HEK293 (cell line): ENCODE measurements around the gene FILIP1.

ENCODE experiments used
- CTCF ChIA-PET: fragments of 350-600 bp; formaldehyde crosslinking; extraction: SDS; loops from one replicate; lab custom pipeline; 2021; ENCODE audit warnings: antibody characterized with exemption; lab: Yijun Ruan, JAX
- POLR2A ChIA-PET: fragments of 300-600 bp; formaldehyde crosslinking; extraction: SDS; loops from one replicate; lab custom pipeline; 2020; ENCODE audit warnings: antibody characterized with exemption, inconsistent platforms; lab: Yijun Ruan, JAX
- H3K27ac ChIP-seq: fragments of 200-500 bp; sonication (Bioruptor generic); 2 replicates; pipeline ENCODE4 v1.5.1; 2014; ENCODE audit warnings: low read depth, low read length, control low read depth, inconsistent platforms; ENCODE audit errors: extremely low read depth
- H3K36me3 ChIP-seq, 2 experiments: fragments of 200-500 bp in 1 of 2; sonication (Bioruptor generic) in 1 of 2; 1 replicate in 1 of 2; 2 replicates in 1 of 2; pipeline ENCODE4 v1.5.1; 2014 to 2017; ENCODE audit warnings: inconsistent platforms in 2 of 2, low read length in 2 of 2; ENCODE audit not compliant: control insufficient read depth in 2 of 2, insufficient read depth in 1 of 2
- H3K4me1 ChIP-seq: fragments of 200-500 bp; sonication (Bioruptor generic); 2 replicates; pipeline ENCODE4 v1.5.1; 2014; ENCODE audit warnings: mild to moderate bottlenecking, low read length, inconsistent platforms; ENCODE audit not compliant: control insufficient read depth, insufficient read depth
- H3K4me3 ChIP-seq: 2 replicates; pipeline ENCODE4 v1.5.1; 2011; ENCODE audit warnings: low read depth, mild to moderate bottlenecking, control low read depth, low read length, moderate library complexity
- H3K9me3 ChIP-seq: fragments of 200-500 bp; sonication (Bioruptor generic); 2 replicates; pipeline ENCODE4 v1.5.1; 2014; ENCODE audit warnings: low read depth, low read length, inconsistent platforms; ENCODE audit not compliant: control insufficient read depth, insufficient read depth
- FEZF1 ChIP-seq: fragments of 450-650 bp; formaldehyde crosslinking; IDR thresholded peaks from 2 replicates; pipeline ENCODE4 v1.5.1; 2016; ENCODE audit warnings: missing biosample characterization, missing genetic modification characterization
- HOXA7 ChIP-seq: sonication (generic); formaldehyde crosslinking; IDR thresholded peaks from 2 replicates; pipeline ENCODE4 v1.8.1; 2022; ENCODE audit warnings: missing genetic modification reagents, borderline replicate concordance
- HOXD13 ChIP-seq: sonication (generic); formaldehyde crosslinking; IDR thresholded peaks from 2 replicates; pipeline ENCODE4 v1.8.0; 2022; ENCODE audit warnings: missing genetic modification reagents, borderline replicate concordance
- KLF9 ChIP-seq: fragments of 450-650 bp; formaldehyde crosslinking; IDR thresholded peaks from 2 replicates; pipeline ENCODE4 v1.5.1; 2016; ENCODE audit warnings: missing biosample characterization, missing genetic modification characterization, low read depth
- PRDM1 ChIP-seq: fragments of 450-650 bp; formaldehyde crosslinking; IDR thresholded peaks from 2 replicates; pipeline ENCODE4; 2016; ENCODE audit warnings: missing biosample characterization, missing genetic modification characterization
- RBAK ChIP-seq: fragments of 450-650 bp; formaldehyde crosslinking; IDR thresholded peaks from 2 replicates; pipeline ENCODE4 v1.5.1; 2016; ENCODE audit warnings: missing biosample characterization, missing genetic modification characterization
- ZNF114 ChIP-seq: fragments of 450-650 bp; formaldehyde crosslinking; IDR thresholded peaks from 2 replicates; pipeline ENCODE4 v1.5.0; 2017; ENCODE audit warnings: missing biosample characterization, missing genetic modification characterization
- ZNF133 ChIP-seq: fragments of 450-650 bp; formaldehyde crosslinking; IDR thresholded peaks from 2 replicates; pipeline ENCODE4 v1.5.1; 2016; ENCODE audit warnings: missing biosample characterization, missing genetic modification characterization
- ZNF341 ChIP-seq: fragments of 450-650 bp; formaldehyde crosslinking; IDR thresholded peaks from 2 replicates; pipeline ENCODE4; 2016; ENCODE audit warnings: low read depth, missing biosample characterization, missing genetic modification characterization
- ZNF350 ChIP-seq: fragments of 450-650 bp; formaldehyde crosslinking; IDR thresholded peaks from 2 replicates; pipeline ENCODE4 v1.5.0; 2017; ENCODE audit warnings: missing biosample characterization, mild to moderate bottlenecking, missing genetic modification characterization
- ZNF354C ChIP-seq: fragments of 450-650 bp; formaldehyde crosslinking; IDR thresholded peaks from 2 replicates; pipeline ENCODE4 v1.5.1; 2016; ENCODE audit warnings: missing biosample characterization, missing genetic modification characterization, low read depth, borderline replicate concordance
- ZNF423 ChIP-seq: fragments of 450-650 bp; formaldehyde crosslinking; IDR thresholded peaks from 2 replicates; pipeline ENCODE4 v1.5.1; 2016; ENCODE audit warnings: missing biosample characterization, missing genetic modification characterization
- ZNF433 ChIP-seq: fragments of 450-650 bp; formaldehyde crosslinking; IDR thresholded peaks from 2 replicates; pipeline ENCODE4 v1.5.1; 2016; ENCODE audit warnings: missing biosample characterization, missing genetic modification characterization, low read depth
- ZNF510 ChIP-seq: fragments of 450-650 bp; formaldehyde crosslinking; IDR thresholded peaks from 2 replicates; pipeline ENCODE4 v1.5.1; 2018; ENCODE audit warnings: mild to moderate bottlenecking, missing genetic modification characterization, missing biosample characterization; ENCODE audit not compliant: insufficient replicate concordance
- ZNF555 ChIP-seq: fragments of 450-650 bp; formaldehyde crosslinking; conservative IDR thresholded peaks from 2 replicates; pipeline ENCODE4 v1.5.1; 2017; ENCODE audit warnings: missing biosample characterization, mild to moderate bottlenecking, missing genetic modification characterization, inconsistent platforms
- ZNF585B ChIP-seq: fragments of 450-650 bp; formaldehyde crosslinking; IDR thresholded peaks from 2 replicates; pipeline ENCODE4 v1.5.1; 2016; ENCODE audit warnings: missing biosample characterization, missing genetic modification characterization
- ZNF621 ChIP-seq: fragments of 450-650 bp; formaldehyde crosslinking; IDR thresholded peaks from 2 replicates; pipeline ENCODE4 v1.5.1; 2017; ENCODE audit warnings: missing biosample characterization, missing genetic modification characterization
- ZNF623 ChIP-seq: fragments of 450-650 bp; formaldehyde crosslinking; IDR thresholded peaks from 2 replicates; pipeline ENCODE4 v1.5.1; 2016; ENCODE audit warnings: missing biosample characterization, missing genetic modification characterization
- ZNF76 ChIP-seq: fragments of 450-650 bp; formaldehyde crosslinking; IDR thresholded peaks from 2 replicates; pipeline ENCODE4; 2016; ENCODE audit warnings: low read depth, missing biosample characterization, missing genetic modification characterization, borderline replicate concordance
- TF ChIP-seq, protein P1 (sequence below): fragments of 450-650 bp; IDR thresholded peaks from 2 replicates; pipeline ENCODE4 v1.5.1; 2018; ENCODE audit warnings: missing biosample characterization, mild to moderate bottlenecking, missing genetic modification characterization
- TF ChIP-seq, protein P2 (sequence below): fragments of 450-650 bp; formaldehyde crosslinking; IDR thresholded peaks from 2 replicates; pipeline ENCODE4 v1.5.1; 2016; ENCODE audit warnings: missing biosample characterization, missing genetic modification characterization
- TF ChIP-seq, protein P3 (sequence below): sonication (generic); formaldehyde crosslinking; IDR thresholded peaks from 2 replicates; pipeline ENCODE4 v1.8.1; 2022; ENCODE audit warnings: mild to moderate bottlenecking, moderate library complexity, missing genetic modification reagents
- TF ChIP-seq, protein P4 (sequence below): fragments of 450-650 bp; formaldehyde crosslinking; IDR thresholded peaks from 2 replicates; pipeline ENCODE4 v1.5.1; 2016; ENCODE audit warnings: missing biosample characterization, missing genetic modification characterization

The FILIP1 gene

DNA sequence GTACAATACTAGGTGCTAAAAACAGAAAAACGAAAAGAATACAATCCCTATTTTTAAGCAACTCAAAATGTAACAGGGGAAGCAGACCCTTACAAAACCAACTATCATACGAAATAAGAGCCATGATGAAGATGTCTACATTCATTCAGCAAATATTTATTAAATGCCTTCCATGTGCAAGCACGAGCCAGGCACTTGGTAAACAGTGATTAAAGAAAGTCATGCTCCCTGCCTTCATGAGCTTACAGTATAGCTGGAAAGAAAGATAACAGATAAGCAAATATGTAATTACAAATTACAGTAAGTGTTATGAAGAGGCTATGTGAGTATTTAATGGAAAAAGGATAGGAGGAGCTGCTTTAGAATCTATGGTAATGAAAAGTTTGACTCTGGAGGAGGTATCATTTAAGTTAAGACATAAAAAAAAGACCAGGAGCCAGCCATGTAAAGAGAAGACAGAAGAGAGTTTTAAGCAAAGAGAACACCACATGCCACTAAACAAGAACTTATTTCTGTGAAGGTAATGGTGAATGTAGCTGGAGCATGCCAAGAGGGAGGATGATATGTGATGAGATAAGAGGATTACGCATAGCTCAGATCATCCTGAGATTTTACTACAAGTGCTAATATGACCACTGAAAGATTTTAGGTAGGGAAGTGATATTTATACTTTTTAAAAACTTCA lies 230.7 kb downstream of the FILIP1 start (continued):
- TF ChIP-seq, protein P1, sequence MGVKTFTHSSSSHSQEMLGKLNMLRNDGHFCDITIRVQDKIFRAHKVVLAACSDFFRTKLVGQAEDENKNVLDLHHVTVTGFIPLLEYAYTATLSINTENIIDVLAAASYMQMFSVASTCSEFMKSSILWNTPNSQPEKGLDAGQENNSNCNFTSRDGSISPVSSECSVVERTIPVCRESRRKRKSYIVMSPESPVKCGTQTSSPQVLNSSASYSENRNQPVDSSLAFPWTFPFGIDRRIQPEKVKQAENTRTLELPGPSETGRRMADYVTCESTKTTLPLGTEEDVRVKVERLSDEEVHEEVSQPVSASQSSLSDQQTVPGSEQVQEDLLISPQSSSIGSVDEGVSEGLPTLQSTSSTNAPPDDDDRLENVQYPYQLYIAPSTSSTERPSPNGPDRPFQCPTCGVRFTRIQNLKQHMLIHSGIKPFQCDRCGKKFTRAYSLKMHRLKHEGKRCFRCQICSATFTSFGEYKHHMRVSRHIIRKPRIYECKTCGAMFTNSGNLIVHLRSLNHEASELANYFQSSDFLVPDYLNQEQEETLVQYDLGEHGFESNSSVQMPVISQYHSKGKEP (tag by site-specific recombination) = no peak
- TF ChIP-seq ZNF341 (tag by site-specific recombination) (no peak), ZNF623 (tag by site-specific recombination) (no peak), HOXA7 (CRISPR knock-in tag) (no peak), ZNF354C (tag by site-specific recombination) (no peak), ZNF510 (tag by site-specific recombination) (no peak), ZNF585B (tag by site-specific recombination) (no peak), ZNF555 (no peak), KLF9 (tag by site-specific recombination) (no peak), ZNF621 (no peak), ZNF76 (tag by site-specific recombination) (no peak)
- TF ChIP-seq, protein P2, sequence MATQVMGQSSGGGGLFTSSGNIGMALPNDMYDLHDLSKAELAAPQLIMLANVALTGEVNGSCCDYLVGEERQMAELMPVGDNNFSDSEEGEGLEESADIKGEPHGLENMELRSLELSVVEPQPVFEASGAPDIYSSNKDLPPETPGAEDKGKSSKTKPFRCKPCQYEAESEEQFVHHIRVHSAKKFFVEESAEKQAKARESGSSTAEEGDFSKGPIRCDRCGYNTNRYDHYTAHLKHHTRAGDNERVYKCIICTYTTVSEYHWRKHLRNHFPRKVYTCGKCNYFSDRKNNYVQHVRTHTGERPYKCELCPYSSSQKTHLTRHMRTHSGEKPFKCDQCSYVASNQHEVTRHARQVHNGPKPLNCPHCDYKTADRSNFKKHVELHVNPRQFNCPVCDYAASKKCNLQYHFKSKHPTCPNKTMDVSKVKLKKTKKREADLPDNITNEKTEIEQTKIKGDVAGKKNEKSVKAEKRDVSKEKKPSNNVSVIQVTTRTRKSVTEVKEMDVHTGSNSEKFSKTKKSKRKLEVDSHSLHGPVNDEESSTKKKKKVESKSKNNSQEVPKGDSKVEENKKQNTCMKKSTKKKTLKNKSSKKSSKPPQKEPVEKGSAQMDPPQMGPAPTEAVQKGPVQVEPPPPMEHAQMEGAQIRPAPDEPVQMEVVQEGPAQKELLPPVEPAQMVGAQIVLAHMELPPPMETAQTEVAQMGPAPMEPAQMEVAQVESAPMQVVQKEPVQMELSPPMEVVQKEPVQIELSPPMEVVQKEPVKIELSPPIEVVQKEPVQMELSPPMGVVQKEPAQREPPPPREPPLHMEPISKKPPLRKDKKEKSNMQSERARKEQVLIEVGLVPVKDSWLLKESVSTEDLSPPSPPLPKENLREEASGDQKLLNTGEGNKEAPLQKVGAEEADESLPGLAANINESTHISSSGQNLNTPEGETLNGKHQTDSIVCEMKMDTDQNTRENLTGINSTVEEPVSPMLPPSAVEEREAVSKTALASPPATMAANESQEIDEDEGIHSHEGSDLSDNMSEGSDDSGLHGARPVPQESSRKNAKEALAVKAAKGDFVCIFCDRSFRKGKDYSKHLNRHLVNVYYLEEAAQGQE = no peak
- TF ChIP-seq, protein P3, sequence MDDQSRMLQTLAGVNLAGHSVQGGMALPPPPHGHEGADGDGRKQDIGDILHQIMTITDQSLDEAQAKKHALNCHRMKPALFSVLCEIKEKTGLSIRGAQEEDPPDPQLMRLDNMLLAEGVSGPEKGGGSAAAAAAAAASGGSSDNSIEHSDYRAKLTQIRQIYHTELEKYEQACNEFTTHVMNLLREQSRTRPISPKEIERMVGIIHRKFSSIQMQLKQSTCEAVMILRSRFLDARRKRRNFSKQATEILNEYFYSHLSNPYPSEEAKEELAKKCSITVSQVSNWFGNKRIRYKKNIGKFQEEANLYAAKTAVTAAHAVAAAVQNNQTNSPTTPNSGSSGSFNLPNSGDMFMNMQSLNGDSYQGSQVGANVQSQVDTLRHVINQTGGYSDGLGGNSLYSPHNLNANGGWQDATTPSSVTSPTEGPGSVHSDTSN (CRISPR knock-in tag) = no peak

DNA sequence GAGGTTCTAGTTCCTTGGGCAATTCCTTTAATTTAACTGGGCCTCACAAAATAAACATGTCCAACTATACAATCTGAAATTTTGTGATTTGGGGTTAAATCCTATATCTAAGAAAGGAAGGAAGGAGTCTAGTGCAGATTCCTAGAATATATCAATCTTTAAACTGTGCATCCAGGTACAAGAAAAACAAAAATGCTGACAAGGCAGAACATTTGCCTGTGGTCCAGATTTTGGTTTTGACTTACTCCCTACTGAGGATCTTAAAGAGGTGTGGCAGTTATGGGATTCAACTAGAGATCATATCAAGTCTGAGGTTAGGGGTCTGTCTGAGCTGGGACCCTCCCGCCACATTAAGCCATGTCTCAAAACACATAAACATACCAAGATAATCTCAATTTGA lies 232.3 kb downstream of the FILIP1 start:
- Histone ChIP-seq H3K9me3 (no peaks in the 10 kb centered on the region), H3K4me3 (no peak overlapping the region), H3K4me1 (no peaks in the 10 kb centered on the region), H3K36me3 (peaks cover 26 to 75% of the 10 kb centered on the region in 2 experiments), H3K27ac (no peak overlapping the region)
- ChIA-PET CTCF (interaction anchor here (0.9 to 1.4 kb wide), 3 partner anchors 9 to 53 kb away, joined by 3 to 8 read pairs (median 4); no protein-coding TSS in a partner anchor), POLR2A (no interaction called here)
- TF ChIP-seq FEZF1 = no peak

DNA sequence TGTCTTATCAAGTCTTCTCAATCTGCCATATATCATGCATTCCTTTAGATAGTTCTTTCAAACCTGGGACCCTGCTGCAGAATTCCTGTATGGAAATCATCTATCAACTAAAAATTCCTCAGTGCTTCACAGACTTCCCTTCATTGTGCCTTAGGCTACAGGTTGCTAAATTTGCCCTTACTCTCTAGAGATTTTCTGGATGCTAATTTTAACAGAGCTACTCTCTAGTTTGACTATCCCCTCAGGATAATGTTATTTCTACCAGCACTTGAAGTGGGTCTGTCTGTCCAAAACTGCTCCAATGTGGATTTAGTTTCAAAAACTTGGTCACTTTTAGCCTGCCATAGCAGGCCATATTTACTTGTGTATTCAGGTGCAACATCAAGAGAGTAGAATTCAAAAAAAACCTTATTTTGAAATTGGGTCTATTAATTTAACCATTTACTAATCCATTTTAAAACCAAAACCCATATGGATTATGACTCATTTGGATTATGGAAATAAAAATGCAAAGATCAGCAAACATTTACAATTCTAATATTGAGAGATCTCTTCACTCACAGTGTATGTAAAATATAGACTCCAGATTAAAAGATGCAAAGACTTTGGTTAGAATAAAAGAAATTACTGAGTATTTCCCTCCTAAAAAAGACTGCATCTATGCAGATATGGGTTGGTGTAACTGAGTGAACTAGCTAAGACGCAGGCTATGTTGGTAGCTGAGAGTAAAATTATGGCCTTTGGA lies 236.1 kb downstream of the FILIP1 start:
- Histone ChIP-seq H3K9me3 (no peaks in the 10 kb centered on the region), H3K4me1 (no peaks in the 10 kb centered on the region), H3K27ac (no peak overlapping the region), H3K4me3 (no peak overlapping the region), H3K36me3 (peaks cover 15 to 81% of the 10 kb centered on the region in 2 experiments)
- ChIA-PET CTCF (interaction anchor here (0.7 to 4.8 kb wide), 5 partner anchors 10 to 49 kb away, joined by 3 to 55 read pairs (median 4); partner anchors contain the start of gene COX7A2), POLR2A (no interaction called here)
- TF ChIP-seq, protein P1 (tag by site-specific recombination) = no peak
- no peak for TF ChIP-seq HOXD13 (CRISPR knock-in tag)
- no peak for TF ChIP-seq RBAK (tag by site-specific recombination)
- no peak for TF ChIP-seq ZNF133
- TF ChIP-seq, protein P4, sequence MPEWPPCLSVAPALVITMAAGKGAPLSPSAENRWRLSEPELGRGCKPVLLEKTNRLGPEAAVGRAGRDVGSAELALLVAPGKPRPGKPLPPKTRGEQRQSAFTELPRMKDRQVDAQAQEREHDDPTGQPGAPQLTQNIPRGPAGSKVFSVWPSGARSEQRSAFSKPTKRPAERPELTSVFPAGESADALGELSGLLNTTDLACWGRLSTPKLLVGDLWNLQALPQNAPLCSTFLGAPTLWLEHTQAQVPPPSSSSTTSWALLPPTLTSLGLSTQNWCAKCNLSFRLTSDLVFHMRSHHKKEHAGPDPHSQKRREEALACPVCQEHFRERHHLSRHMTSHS (tag by site-specific recombination) = no peak
- TF ChIP-seq ZNF423 (tag by site-specific recombination) = no peak
- TF ChIP-seq PRDM1 (tag by site-specific recombination) = no peak
- TF ChIP-seq ZNF433 (tag by site-specific recombination) = no peak
- TF ChIP-seq ZNF350 (tag by site-specific recombination) = no peak
- TF ChIP-seq ZNF114 (tag by site-specific recombination) = no peak
